ENCODE measurements around the gene PALM.

The PALM gene

DNA sequence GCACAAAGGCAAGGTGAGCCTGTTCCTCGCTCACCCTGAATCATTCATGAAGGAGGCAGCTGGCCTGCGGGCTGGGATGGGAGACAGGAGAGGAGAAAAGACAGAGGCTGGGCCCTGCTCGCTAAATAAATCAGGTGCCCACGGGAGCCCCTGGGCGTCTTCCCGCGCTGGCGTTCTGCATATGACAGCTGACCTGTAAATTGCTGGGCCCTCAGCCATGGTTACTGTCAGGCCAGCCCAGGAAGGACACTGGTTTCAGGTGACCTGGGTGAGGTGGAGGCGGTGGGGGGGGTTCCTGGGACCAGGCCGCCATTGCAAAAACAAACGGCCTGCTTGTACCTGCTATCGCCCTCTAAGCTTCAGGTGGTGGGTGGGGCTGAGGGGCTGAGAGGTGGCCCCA lies 85.1 kb downstream of the PALM start:
- H3K4me3 ChIP-seq (ENCODE audit: control insufficient read depth, low read depth, low read length), result no peak overlapping the region
- no peak for DNase-seq (ENCODE audit: low read depth)
- TF ChIP-seq CTCF (IDR thresholded peaks at IDR 0.05; ENCODE audit: control insufficient read depth, insufficient read depth, low read depth, low read length, missing control alignments), result no peak

GRCh38 chr19:795073-795611 lies 86.4 kb downstream of the PALM start:
- H3K4me3 ChIP-seq (ENCODE audit: control insufficient read depth, low read depth, low read length), result no peak overlapping the region
- no peak for DNase-seq (ENCODE audit: low read depth)
- no peak for TF ChIP-seq CTCF (IDR thresholded peaks at IDR 0.05; ENCODE audit: control insufficient read depth, insufficient read depth, low read depth, low read length, missing control alignments)

DNA sequence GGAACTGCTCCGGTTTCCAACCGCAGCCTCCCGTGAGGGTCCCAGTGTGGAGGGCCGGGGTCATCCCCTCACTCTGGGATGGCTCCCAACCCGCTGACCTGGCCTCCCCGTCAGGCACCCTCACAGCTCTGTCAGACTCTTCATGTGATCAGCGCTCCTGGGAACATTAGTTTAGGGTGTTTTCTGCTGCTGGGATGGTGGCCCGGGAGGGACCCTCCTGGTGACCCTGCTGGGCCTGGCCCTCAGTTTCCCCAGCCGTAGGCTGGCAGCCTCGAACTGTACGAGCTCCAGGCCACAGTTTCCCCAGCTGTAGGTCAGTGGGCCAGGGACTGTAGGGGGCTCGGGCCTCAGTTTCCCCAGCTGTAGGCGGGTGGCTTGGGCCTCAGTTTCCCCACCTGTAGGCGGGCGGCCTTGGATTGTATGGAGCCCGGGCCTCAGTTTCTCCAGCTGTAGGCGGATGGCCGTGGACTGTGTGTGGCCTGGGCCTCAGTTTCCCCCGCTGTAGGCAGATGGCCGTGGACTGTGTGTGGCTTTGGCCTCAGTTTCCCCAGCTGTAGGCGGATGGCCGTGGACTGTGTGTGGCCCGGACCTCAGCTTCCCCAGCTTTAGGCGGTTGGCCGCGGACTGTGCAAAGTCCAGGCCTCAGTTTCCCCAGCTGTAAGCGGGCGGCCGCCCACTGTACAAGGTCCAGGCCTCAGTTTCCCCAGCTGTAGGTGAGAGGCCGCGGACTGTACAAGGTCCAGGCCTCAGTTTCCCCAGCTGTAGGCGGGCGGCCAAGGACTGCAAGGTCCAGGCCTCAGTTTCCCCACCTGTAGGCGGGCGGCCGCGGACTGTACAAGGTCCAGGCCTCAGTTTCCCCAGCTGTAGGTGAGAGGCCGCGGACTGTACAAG lies 87.2 kb downstream of the PALM start:
- TF ChIP-seq CTCF (IDR thresholded peaks at IDR 0.05; ENCODE audit: control insufficient read depth, insufficient read depth, low read depth, low read length, missing control alignments), result no peak
- no peak for DNase-seq (ENCODE audit: low read depth)
- peak overlapping the region; percentile 62 for H3K4me3 ChIP-seq (ENCODE audit: control insufficient read depth, low read depth, low read length)

DNA sequence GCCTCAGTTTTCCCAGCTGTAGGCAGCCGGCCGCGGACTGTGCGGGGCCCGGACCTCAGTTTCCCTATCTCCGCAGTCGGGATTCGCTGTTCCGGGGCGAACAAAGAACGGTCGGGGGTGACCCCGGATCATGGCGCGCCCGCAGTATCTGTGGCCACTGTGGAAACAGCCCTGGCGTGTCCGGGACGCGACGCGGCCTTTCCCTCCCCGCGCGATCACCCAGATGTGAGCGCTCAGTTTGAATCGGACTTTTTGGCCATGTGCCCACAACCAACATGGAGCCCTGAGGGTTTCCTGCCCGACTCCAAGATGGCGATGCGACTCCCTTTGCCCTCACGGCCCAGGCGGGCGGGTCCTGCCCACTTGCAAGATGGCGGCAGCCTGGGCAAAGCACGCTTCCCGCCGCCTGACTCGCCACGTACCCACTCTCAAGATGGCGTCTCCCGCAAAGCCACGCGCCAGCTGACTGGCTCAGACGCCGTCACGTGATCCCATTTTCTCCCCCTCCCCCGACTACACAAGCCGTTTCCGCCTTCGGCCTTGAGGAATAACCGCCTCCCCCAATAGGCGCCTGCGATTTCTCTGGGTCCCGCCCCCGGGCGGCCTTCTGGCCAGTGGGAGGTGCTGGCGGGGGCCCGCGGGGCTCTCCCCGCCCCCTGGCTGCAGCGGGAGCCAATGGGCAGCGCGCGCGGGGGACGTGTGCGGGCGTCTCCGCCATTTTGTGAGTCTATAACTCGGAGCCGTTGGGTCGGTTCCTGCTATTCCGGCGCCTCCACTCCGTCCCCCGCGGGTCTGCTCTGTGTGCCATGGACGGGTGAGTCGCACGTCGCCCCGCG lies 88.2 kb downstream of the PALM start, which contains the start of gene PTBP1:
Gene PTBP1 (plus strand): TSS at position 761 of the 836 bp plus-strand sequence. CDS start 46 bp downstream, at position 807.
- TF ChIP-seq CTCF (IDR thresholded peaks at IDR 0.05; ENCODE audit: control insufficient read depth, insufficient read depth, low read depth, low read length, missing control alignments), result peak; percentile 2
- peak within 1 kb of the TSS; percentile 71 for H3K4me3 ChIP-seq (ENCODE audit: control insufficient read depth, low read depth, low read length)
- DNase-seq (ENCODE audit: low read depth), result peak; percentile 100
